ENCODE data around the gene C11orf52. TPM values are rescaled to one million over a fixed set of nuclear protein-coding genes. Genes with fewer than 3 reads are reported as not detected.

Gene C11orf52
- total and polyA plus RNA-seq, 2 of the 13 experiments (the other 11 are each of a cell fraction or from before 2014, with no cell fraction given), result 7.4 to 11.0 TPM

GRCh38 chr11:111870886-111871692 lies 47.6 kb upstream of the C11orf52 start, which contains the start of gene ALG9 (continued):
- TF ChIP-seq, protein P1, sequence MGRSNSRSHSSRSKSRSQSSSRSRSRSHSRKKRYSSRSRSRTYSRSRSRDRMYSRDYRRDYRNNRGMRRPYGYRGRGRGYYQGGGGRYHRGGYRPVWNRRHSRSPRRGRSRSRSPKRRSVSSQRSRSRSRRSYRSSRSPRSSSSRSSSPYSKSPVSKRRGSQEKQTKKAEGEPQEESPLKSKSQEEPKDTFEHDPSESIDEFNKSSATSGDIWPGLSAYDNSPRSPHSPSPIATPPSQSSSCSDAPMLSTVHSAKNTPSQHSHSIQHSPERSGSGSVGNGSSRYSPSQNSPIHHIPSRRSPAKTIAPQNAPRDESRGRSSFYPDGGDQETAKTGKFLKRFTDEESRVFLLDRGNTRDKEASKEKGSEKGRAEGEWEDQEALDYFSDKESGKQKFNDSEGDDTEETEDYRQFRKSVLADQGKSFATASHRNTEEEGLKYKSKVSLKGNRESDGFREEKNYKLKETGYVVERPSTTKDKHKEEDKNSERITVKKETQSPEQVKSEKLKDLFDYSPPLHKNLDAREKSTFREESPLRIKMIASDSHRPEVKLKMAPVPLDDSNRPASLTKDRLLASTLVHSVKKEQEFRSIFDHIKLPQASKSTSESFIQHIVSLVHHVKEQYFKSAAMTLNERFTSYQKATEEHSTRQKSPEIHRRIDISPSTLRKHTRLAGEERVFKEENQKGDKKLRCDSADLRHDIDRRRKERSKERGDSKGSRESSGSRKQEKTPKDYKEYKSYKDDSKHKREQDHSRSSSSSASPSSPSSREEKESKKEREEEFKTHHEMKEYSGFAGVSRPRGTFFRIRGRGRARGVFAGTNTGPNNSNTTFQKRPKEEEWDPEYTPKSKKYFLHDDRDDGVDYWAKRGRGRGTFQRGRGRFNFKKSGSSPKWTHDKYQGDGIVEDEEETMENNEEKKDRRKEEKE (IDR thresholded peaks at IDR 0.05), result no peak
- peak; percentile 35; the same call in 1 of the 2 replicates for TF ChIP-seq TBX2 (CRISPR knock-in tag; IDR thresholded peaks at IDR 0.05; ENCODE audit: borderline replicate concordance)
- peak; percentile 91 for TF ChIP-seq TOPORS (CRISPR knock-in tag; IDR thresholded peaks at IDR 0.05)
- TF ChIP-seq ZNF326 (CRISPR knock-in tag; IDR thresholded peaks at IDR 0.05; ENCODE audit: borderline replicate concordance), result no peak
- no peak for TF ChIP-seq ZNF646 (CRISPR knock-in tag; IDR thresholded peaks at IDR 0.05)
- TF ChIP-seq RXRB (CRISPR knock-in tag; IDR thresholded peaks at IDR 0.05; ENCODE audit: borderline replicate concordance), result no peak; the same call in 1 of the 2 replicates
- TF ChIP-seq MYC (CRISPR knock-in tag; IDR thresholded peaks at IDR 0.05; ENCODE audit: borderline replicate concordance), result peak; percentile 72
- no peak for TF ChIP-seq ZNF569 (CRISPR knock-in tag; IDR thresholded peaks at IDR 0.05; ENCODE audit: borderline replicate concordance)
- peak; percentile 38 for TF ChIP-seq MED1 (CRISPR knock-in tag; IDR thresholded peaks at IDR 0.05)
- TF ChIP-seq RNF2 (conservative IDR thresholded peaks at IDR 0.05; ENCODE audit: low read depth), result no peak
- TF ChIP-seq, protein P2, sequence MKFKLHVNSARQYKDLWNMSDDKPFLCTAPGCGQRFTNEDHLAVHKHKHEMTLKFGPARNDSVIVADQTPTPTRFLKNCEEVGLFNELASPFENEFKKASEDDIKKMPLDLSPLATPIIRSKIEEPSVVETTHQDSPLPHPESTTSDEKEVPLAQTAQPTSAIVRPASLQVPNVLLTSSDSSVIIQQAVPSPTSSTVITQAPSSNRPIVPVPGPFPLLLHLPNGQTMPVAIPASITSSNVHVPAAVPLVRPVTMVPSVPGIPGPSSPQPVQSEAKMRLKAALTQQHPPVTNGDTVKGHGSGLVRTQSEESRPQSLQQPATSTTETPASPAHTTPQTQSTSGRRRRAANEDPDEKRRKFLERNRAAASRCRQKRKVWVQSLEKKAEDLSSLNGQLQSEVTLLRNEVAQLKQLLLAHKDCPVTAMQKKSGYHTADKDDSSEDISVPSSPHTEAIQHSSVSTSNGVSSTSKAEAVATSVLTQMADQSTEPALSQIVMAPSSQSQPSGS (CRISPR knock-in tag; IDR thresholded peaks at IDR 0.05), result no peak
- TF ChIP-seq CENPX (CRISPR knock-in tag; IDR thresholded peaks at IDR 0.05), result no peak
- TF ChIP-seq ZNF431 (CRISPR knock-in tag; IDR thresholded peaks at IDR 0.05; ENCODE audit: borderline replicate concordance, low read depth), result peak; percentile 86; the same call in 1 of the 2 replicates
- TF ChIP-seq RFX1 (IDR thresholded peaks at IDR 0.05), result no peak
